HUES48 (cell line): ENCODE data around the gene WWTR1.
A peak's percentile ranks its signal among the peaks of the same experiment; 100 is the strongest.

Experiments
- H3K27ac ChIP-seq: one replicate; pipeline ENCODE4 v1.7.0; 2013; ENCODE audit warnings: low read depth, low read length, inconsistent platforms
- H3K27me3 ChIP-seq: 2 replicates; pipeline ENCODE4 v1.6.1; 2013; ENCODE audit warnings: mild to moderate bottlenecking, low read length; ENCODE audit not compliant: control insufficient read depth, insufficient read depth
- H3K36me3 ChIP-seq: 2 replicates; pipeline ENCODE4 v1.6.1; 2013; ENCODE audit warnings: low read length; ENCODE audit not compliant: control insufficient read depth, insufficient read depth
- H3K4me1 ChIP-seq: 2 replicates; pipeline ENCODE4 v1.6.1; 2013; ENCODE audit warnings: mild to moderate bottlenecking, low read length; ENCODE audit not compliant: control insufficient read depth, insufficient read depth
- H3K4me3 ChIP-seq: 2 replicates; pipeline ENCODE4 v1.5.1; 2013; ENCODE audit warnings: mild to moderate bottlenecking, low read depth, low read length
- H3K9ac ChIP-seq: 2 replicates; pipeline ENCODE4 v1.6.1; 2013; ENCODE audit warnings: mild to moderate bottlenecking, low read depth, low read length, moderate library complexity
- H3K9me3 ChIP-seq: 2 replicates; pipeline ENCODE4 v1.6.1; 2013; ENCODE audit warnings: low read length; ENCODE audit not compliant: control insufficient read depth, insufficient read depth

The WWTR1 gene

GRCh38 chr3:149493315-149494021 is 164.4 kb downstream of the WWTR1 start:
- Histone ChIP-seq H3K27me3 (no peaks in the 10 kb centered on the region), H3K27ac (peak overlapping the region; percentile 26), H3K9ac (no peak overlapping the region), H3K36me3 (no peaks in the 10 kb centered on the region), H3K9me3 (no peaks in the 10 kb centered on the region), H3K4me1 (peaks cover 4% of the 10 kb centered on the region; the same call in 1 of the 2 replicates), H3K4me3 (no peak overlapping the region)

GRCh38 chr3:149490260-149490971 is 167.4 kb downstream of the WWTR1 start:
- Histone ChIP-seq H3K9ac (no peak overlapping the region), H3K4me1 (peaks cover 4% of the 10 kb centered on the region; the same call in 1 of the 2 replicates)

GRCh38 chr3:149489060-149489690 is 168.7 kb downstream of the WWTR1 start:
- Histone ChIP-seq H3K36me3 (no peaks in the 10 kb centered on the region), H3K9ac (no peak overlapping the region), H3K27ac (no peak overlapping the region)

More at GRCh38 chr3:149490260-149490971, 167.4 kb downstream of the WWTR1 start:
- H3K36me3 ChIP-seq: no peaks in the 10 kb centered on the region
- no peaks in the 10 kb centered on the region for H3K9me3 ChIP-seq
- H3K27ac ChIP-seq: no peak overlapping the region
- H3K27me3 ChIP-seq: no peaks in the 10 kb centered on the region
- H3K4me3 ChIP-seq: no peak overlapping the region

GRCh38 chr3:149487598-149488197 is 170.1 kb downstream of the WWTR1 start:
- H3K9me3 ChIP-seq: no peaks in the 10 kb centered on the region
- no peak overlapping the region for H3K4me3 ChIP-seq
- H3K4me1 ChIP-seq: no peaks in the 10 kb centered on the region
- no peak overlapping the region for H3K27ac ChIP-seq
- no peaks in the 10 kb centered on the region for H3K36me3 ChIP-seq
- H3K27me3 ChIP-seq: no peaks in the 10 kb centered on the region
- H3K9ac ChIP-seq: no peak overlapping the region

More at GRCh38 chr3:149489060-149489690, 168.7 kb downstream of the WWTR1 start:
- Histone ChIP-seq H3K4me3 (no peak overlapping the region), H3K27me3 (no peaks in the 10 kb centered on the region), H3K9me3 (no peaks in the 10 kb centered on the region), H3K4me1 (peaks cover 4% of the 10 kb centered on the region; the same call in 1 of the 2 replicates)

- H3K9ac ChIP-seq: no peak overlapping the region
- no peak overlapping the region for H3K4me3 ChIP-seq
- H3K27ac ChIP-seq: no peak overlapping the region
- H3K4me1 ChIP-seq: no peaks in the 10 kb centered on the region
- no peaks in the 10 kb centered on the region for H3K9me3 ChIP-seq
- no peaks in the 10 kb centered on the region for H3K36me3 ChIP-seq
- H3K27me3 ChIP-seq: no peaks in the 10 kb centered on the region
These were observed 171.1 kb downstream of the WWTR1 start for GRCh38 chr3:149486726-149487125.

- Histone ChIP-seq H3K4me3 (no peak overlapping the region), H3K9ac (no peak overlapping the region)
These were observed 176.3 kb downstream of the WWTR1 start for GRCh38 chr3:149481491-149481890.

GRCh38 chr3:149481056-149481455 is 176.8 kb downstream of the WWTR1 start:
- Histone ChIP-seq H3K4me1 (0 out of 2 replicates have a peak, but pooled peaks cover 8% of the 10 kb centered on the region), H3K4me3 (no peak overlapping the region), H3K9ac (no peak overlapping the region), H3K27ac (no peak overlapping the region), H3K36me3 (no peaks in the 10 kb centered on the region), H3K9me3 (no peaks in the 10 kb centered on the region), H3K27me3 (no peaks in the 10 kb centered on the region)

More at GRCh38 chr3:149481491-149481890, 176.3 kb downstream of the WWTR1 start:
- H3K9me3 ChIP-seq: no peaks in the 10 kb centered on the region
- no peak overlapping the region for H3K27ac ChIP-seq
- H3K4me1 ChIP-seq: 0 out of 2 replicates have a peak, but pooled peaks cover 8% of the 10 kb centered on the region
- H3K36me3 ChIP-seq: no peaks in the 10 kb centered on the region
- no peaks in the 10 kb centered on the region for H3K27me3 ChIP-seq

GRCh38 chr3:149480326-149481017 is 177.4 kb downstream of the WWTR1 start:
- H3K9me3 ChIP-seq: no peaks in the 10 kb centered on the region
- H3K36me3 ChIP-seq: no peaks in the 10 kb centered on the region
- H3K9ac ChIP-seq: no peak overlapping the region
- H3K27me3 ChIP-seq: no peaks in the 10 kb centered on the region
- no peak overlapping the region for H3K27ac ChIP-seq
- H3K4me1 ChIP-seq: 0 out of 2 replicates have a peak, but pooled peaks cover 8% of the 10 kb centered on the region
- no peak overlapping the region for H3K4me3 ChIP-seq

GRCh38 chr3:149479621-149480325 is 178.1 kb downstream of the WWTR1 start:
- Histone ChIP-seq H3K36me3 (no peaks in the 10 kb centered on the region), H3K9me3 (no peaks in the 10 kb centered on the region), H3K27me3 (no peaks in the 10 kb centered on the region), H3K4me1 (0 out of 2 replicates have a peak, but pooled peaks cover 8% of the 10 kb centered on the region), H3K9ac (no peak overlapping the region), H3K4me3 (no peak overlapping the region), H3K27ac (no peak overlapping the region)

- Histone ChIP-seq H3K4me1 (peaks cover 18% of the 10 kb centered on the region), H3K9me3 (no peaks in the 10 kb centered on the region), H3K27ac (no peak overlapping the region), H3K27me3 (no peaks in the 10 kb centered on the region), H3K36me3 (no peaks in the 10 kb centered on the region), H3K4me3 (no peak overlapping the region), H3K9ac (no peak overlapping the region)
These were observed 181.6 kb downstream of the WWTR1 start for GRCh38 chr3:149476225-149476624.
